K562 (cell line): ENCODE measurements around the gene EMX1. TPM values are rescaled to one million over a fixed set of nuclear protein-coding genes. Genes with fewer than 3 reads are reported as not detected.

Experiments
- ATAC-seq: fragments of 200-7000 bp; cut with Tn5 transposase; 3 replicates; pipeline ENCODE4 v1.9.1; 2020; ENCODE audit warnings: moderate library complexity
- BruUV-seq: library from RNA; stranded (reverse); fragments of 400-500 nt; replicated peaks from 2 replicates; lab custom pipeline; 2021; lab: Mats Ljungman, UMichigan
- CTCF ChIA-PET: fragments of 300-600 bp; formaldehyde crosslinking; extraction: SDS; loops from one replicate; lab custom pipeline; 2021; ENCODE audit warnings: low intra/inter-chr PET ratio; lab: Yijun Ruan, JAX
- POLR2A ChIA-PET: fragments of 300-600, 350-650 bp; sonication (Branson Sonifier 250); formaldehyde crosslinking; extraction: SDS; loops from one replicate; lab custom pipeline; 2021; ENCODE audit warnings: antibody characterized with exemption, inconsistent platforms; lab: Yijun Ruan, JAX
- DNase-seq, 4 experiments: peaks; one replicate each; pipeline versions ENCODE4 v3.0.0 to v3.0.0-alpha.2; 2011 to 2018; ENCODE audit warnings: low spot score in 3 of 4, mixed read lengths in 3 of 4; ENCODE audit errors: extremely low read depth in 1 of 4
- FAIRE-seq: peaks from 2 replicates; lab custom pipeline; 2011; peaks lifted over from hg19 to GRCh38; lab: Jason Lieb, UNC
- H2AFZ ChIP-seq: 2 replicates; pipeline ENCODE4 v1.6.0; 2011; ENCODE audit warnings: low read depth, low read length, control low read depth, inconsistent platforms
- H3K27ac ChIP-seq: fragments of 200-600 bp; 3 replicates; pipeline ENCODE4 v1.8.0; 2011; ENCODE audit warnings: low read depth, mild to moderate bottlenecking, control low read depth, inconsistent platforms, low read length, moderate library complexity, mixed read lengths; ENCODE audit errors: extremely low read depth
- H3K27me3 ChIP-seq, 2 experiments: fragments of 300-600 bp in 1 of 2; 2 replicates in 1 of 2; 3 replicates in 1 of 2; pipeline versions ENCODE4 v1.6.0 to v1.8.0; 2011; ENCODE audit warnings: inconsistent platforms in 2 of 2, low read length in 2 of 2, mild to moderate bottlenecking in 1 of 2, mixed read lengths in 1 of 2, moderate library complexity in 1 of 2; ENCODE audit not compliant: control insufficient read depth in 2 of 2, insufficient read depth in 2 of 2
- H3K36me3 ChIP-seq: fragments of 300-600 bp; 3 replicates; pipeline ENCODE4 v1.8.0; 2011; ENCODE audit warnings: mild to moderate bottlenecking, low read length, inconsistent platforms; ENCODE audit not compliant: control insufficient read depth, insufficient read depth
- H3K4me1 ChIP-seq, 2 experiments: fragments of 200-600 bp in 1 of 2; replicated peaks in 1 of 2; 2 replicates in 1 of 2; 3 replicates in 1 of 2; pipeline versions ENCODE4 v1.5.1 to v1.8.0; 2011; ENCODE audit warnings: inconsistent platforms in 2 of 2, low read length in 2 of 2, mild to moderate bottlenecking in 1 of 2, mixed read lengths in 1 of 2, moderate library complexity in 1 of 2; ENCODE audit not compliant: control insufficient read depth in 2 of 2, insufficient read depth in 2 of 2
- H3K4me2 ChIP-seq: 2 replicates; pipeline ENCODE4 v1.6.1; 2011; ENCODE audit warnings: low read length, control low read depth, inconsistent platforms, mixed read lengths; ENCODE audit not compliant: insufficient read depth
- H3K4me3 ChIP-seq: fragments of 200-600 bp; sonication (generic), shearing (Covaris generic); 2 replicates; pipeline ENCODE4 v1.5.1; 2016; ENCODE audit warnings: control low read depth, inconsistent platforms
- H3K79me2 ChIP-seq: fragments of 200-600 bp; 3 replicates; pipeline ENCODE4 v1.8.0; 2011; ENCODE audit warnings: low read length, inconsistent platforms; ENCODE audit not compliant: control insufficient read depth, insufficient read depth
- H3K9ac ChIP-seq, 2 experiments: 2 replicates each; pipeline versions ENCODE4 v1.6.0 to v1.6.1; 2011; ENCODE audit warnings: low read depth in 2 of 2, low read length in 2 of 2, control low read depth in 1 of 2, inconsistent platforms in 1 of 2, mild to moderate bottlenecking in 1 of 2, mixed read lengths in 1 of 2; ENCODE audit not compliant: insufficient read depth in 1 of 2
- H3K9me1 ChIP-seq: one replicate; pipeline ENCODE4 v1.6.0; 2011; ENCODE audit warnings: inconsistent platforms, mild to moderate bottlenecking, low read length, moderate library complexity; ENCODE audit not compliant: control insufficient read depth, insufficient read depth
- H3K9me3 ChIP-seq: replicated peaks from 2 replicates; pipeline ENCODE4 v1.5.1; 2011; ENCODE audit warnings: low read depth, low read length, inconsistent platforms; ENCODE audit not compliant: control insufficient read depth, insufficient read depth
- H4K20me1 ChIP-seq: replicated peaks from 2 replicates; pipeline ENCODE4 v1.6.1; 2011; ENCODE audit warnings: low read length, inconsistent platforms, mixed read lengths; ENCODE audit not compliant: control insufficient read depth, insufficient read depth
- C11orf30 ChIP-seq: fragments of 450-650 bp; IDR thresholded peaks from 2 replicates; pipeline ENCODE4 v1.6.1; 2016; ENCODE audit warnings: low read depth, mild to moderate bottlenecking
- JUNB ChIP-seq: fragments of 450-650 bp; formaldehyde crosslinking; conservative IDR thresholded peaks from 2 replicates; pipeline ENCODE4 v1.4.0; 2020; ENCODE audit warnings: mild to moderate bottlenecking
- PHB ChIP-seq: fragments of 250-450 bp; sonication (Bioruptor Pico); IDR thresholded peaks from 2 replicates; pipeline ENCODE4 v1.5.0; 2021
- RBM14 ChIP-seq: fragments of 200-400 bp; formaldehyde crosslinking; IDR thresholded peaks from 2 replicates; pipeline ENCODE4 v1.6.1; 2018; ENCODE audit warnings: low read depth, mild to moderate bottlenecking, low read length, moderate library complexity, borderline replicate concordance; ENCODE audit not compliant: insufficient read depth
- RBM25 ChIP-seq: fragments of 200-400 bp; formaldehyde crosslinking; IDR thresholded peaks from 2 replicates; pipeline ENCODE4 v1.6.1; 2018; ENCODE audit warnings: low read length, low read depth, moderate library complexity; ENCODE audit not compliant: severe bottlenecking
- SPI1 ChIP-seq: IDR thresholded peaks from 2 replicates; pipeline ENCODE4 v1.6.1; 2011; ENCODE audit warnings: low read depth, low read length, control low read depth, borderline replicate concordance
- ZNF316 ChIP-seq: fragments of 450-650 bp; IDR thresholded peaks from 2 replicates; pipeline ENCODE4 v1.6.1; 2016
- WGBS: fragments of 100-300 bp; shearing (Covaris generic); methylation state at CpG from one replicate; pipeline ENCODE4 v1.1.6; 2016; ENCODE audit warnings: low coverage, mixed read lengths; ENCODE audit not compliant: insufficient coverage; ENCODE audit errors: missing lambda C conversion rate; 5-methylcytosine and 5-hydroxymethylcytosine counted together
- in situ Hi-C: fragments of 300-500 bp; cut with MboI; formaldehyde crosslinking; loops from 4 replicates; pipeline ENCODE4 v1.15.0; 2018; ENCODE audit warnings: inconsistent platforms, mixed read lengths
- intact Hi-C: fragments of 100-400 bp; cut with micrococcal nuclease; formaldehyde crosslinking; loops from 2 replicates; pipeline ENCODE4 v1.14.2; 2022
- polyA plus RNA-seq, 8 experiments: library from polyadenylated mRNA; depleted of rRNA in 4 of 8; stranded (reverse) in 5 of 8; unstranded in 3 of 8; fragments of >200 nt; fragmentation: Nextera tagmentation in 2 of 8; fragmentation: Illumina TruSeq in 1 of 8; extraction: Ambion mirVana in 2 of 8; extraction: Trizol in 1 of 8; gene quantifications; 2 replicates each; pipeline versions ENCODE4 v1.2.1 to v1.2.3, GENCODE V29; 2011 to 2014; ENCODE audit warnings: inconsistent platforms in 1 of 8, missing spikeins in 1 of 8
- total RNA-seq, 7 experiments: library from RNA; depleted of rRNA in 6 of 7; stranded (reverse); fragments of >200 nt in 6 of 7; fragmentation: Illumina TruSeq in 2 of 7; extraction: Trizol in 2 of 7; gene quantifications; 2 replicates each; pipeline versions ENCODE4 v1.2.1 to v1.2.3, GENCODE V29; 2011 to 2021; ENCODE audit warnings: low replicate concordance in 1 of 7
- TF ChIP-seq, protein P1 (sequence below): fragments of 250-450 bp; sonication (Bioruptor Pico); IDR thresholded peaks from 2 replicates; pipeline ENCODE4 v1.6.1; 2021; ENCODE audit warnings: mild to moderate bottlenecking
- TF ChIP-seq, protein P2 (sequence below), 2 experiments: fragments of 450-650 bp in 1 of 2; sonication (generic) in 1 of 2; formaldehyde crosslinking in 1 of 2; IDR thresholded peaks; 2 replicates each; pipeline versions ENCODE4 v1.7.1 to v1.9.0; 2016 to 2022; ENCODE audit warnings: inconsistent platforms in 1 of 2, mild to moderate bottlenecking in 1 of 2, missing genetic modification reagents in 1 of 2

The EMX1 gene
- total and polyA plus RNA-seq, 9 of the 15 experiments (the other 6 are each of a cell fraction or from before 2014, with no cell fraction given), result 0.10 to 0.32 (median 0.21) TPM; not detected in 6

DNA sequence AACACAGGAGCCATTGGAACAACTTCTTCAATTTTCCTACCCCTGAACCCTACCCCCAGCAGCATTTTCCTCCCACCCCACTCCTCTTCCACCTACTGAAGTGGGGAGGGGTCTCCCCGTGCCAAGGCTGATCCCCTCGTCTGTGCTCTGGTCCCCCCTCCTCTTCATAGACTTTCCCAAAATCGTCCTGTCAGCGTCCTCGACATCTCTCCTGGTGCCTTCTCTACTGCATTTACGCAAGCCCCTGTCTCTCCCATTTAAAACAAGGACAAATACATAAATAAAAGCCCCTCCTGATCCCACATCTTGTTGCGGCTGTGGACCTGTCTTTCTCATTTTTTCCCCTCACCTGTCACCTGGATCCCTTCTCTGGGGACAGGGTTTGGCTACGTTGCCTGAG, 42.2 kb downstream of the EMX1 start:
- H3K27ac ChIP-seq, result no peak overlapping the region
- in situ Hi-C loops, result no loop called here
- TF ChIP-seq JUNB (no peak), PHB (CRISPR knock-in tag) (no peak), RBM14 (no peak), C11orf30 (peak; percentile 19; the same call in 1 of the 2 replicates), ZNF316 (0 out of 2 replicates have a peak, but pooled peaks have one; percentile 14), RBM25 (no peak), SPI1 (no peak)
- TF ChIP-seq, protein P1, sequence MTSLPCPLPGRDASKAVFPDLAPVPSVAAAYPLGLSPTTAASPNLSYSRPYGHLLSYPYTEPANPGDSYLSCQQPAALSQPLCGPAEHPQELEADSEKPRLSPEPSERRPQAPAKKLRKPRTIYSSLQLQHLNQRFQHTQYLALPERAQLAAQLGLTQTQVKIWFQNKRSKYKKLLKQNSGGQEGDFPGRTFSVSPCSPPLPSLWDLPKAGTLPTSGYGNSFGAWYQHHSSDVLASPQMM, result no peak
- TF ChIP-seq, protein P2, sequence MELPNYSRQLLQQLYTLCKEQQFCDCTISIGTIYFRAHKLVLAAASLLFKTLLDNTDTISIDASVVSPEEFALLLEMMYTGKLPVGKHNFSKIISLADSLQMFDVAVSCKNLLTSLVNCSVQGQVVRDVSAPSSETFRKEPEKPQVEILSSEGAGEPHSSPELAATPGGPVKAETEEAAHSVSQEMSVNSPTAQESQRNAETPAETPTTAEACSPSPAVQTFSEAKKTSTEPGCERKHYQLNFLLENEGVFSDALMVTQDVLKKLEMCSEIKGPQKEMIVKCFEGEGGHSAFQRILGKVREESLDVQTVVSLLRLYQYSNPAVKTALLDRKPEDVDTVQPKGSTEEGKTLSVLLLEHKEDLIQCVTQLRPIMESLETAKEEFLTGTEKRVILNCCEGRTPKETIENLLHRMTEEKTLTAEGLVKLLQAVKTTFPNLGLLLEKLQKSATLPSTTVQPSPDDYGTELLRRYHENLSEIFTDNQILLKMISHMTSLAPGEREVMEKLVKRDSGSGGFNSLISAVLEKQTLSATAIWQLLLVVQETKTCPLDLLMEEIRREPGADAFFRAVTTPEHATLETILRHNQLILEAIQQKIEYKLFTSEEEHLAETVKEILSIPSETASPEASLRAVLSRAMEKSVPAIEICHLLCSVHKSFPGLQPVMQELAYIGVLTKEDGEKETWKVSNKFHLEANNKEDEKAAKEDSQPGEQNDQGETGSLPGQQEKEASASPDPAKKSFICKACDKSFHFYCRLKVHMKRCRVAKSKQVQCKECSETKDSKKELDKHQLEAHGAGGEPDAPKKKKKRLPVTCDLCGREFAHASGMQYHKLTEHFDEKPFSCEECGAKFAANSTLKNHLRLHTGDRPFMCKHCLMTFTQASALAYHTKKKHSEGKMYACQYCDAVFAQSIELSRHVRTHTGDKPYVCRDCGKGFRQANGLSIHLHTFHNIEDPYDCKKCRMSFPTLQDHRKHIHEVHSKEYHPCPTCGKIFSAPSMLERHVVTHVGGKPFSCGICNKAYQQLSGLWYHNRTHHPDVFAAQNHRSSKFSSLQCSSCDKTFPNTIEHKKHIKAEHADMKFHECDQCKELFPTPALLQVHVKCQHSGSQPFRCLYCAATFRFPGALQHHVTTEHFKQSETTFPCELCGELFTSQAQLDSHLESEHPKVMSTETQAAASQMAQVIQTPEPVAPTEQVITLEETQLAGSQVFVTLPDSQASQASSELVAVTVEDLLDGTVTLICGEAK (IDR thresholded peaks at IDR 0.05), result no peak
- TF ChIP-seq, protein P2 (CRISPR knock-in tag; IDR thresholded peaks at IDR 0.05), result no peak
- TF ChIP-seq, all 486 proteins: peak for 2
- BruUV-seq, result no TSS peak
- Histone ChIP-seq H3K27me3 (no peaks in the 10 kb centered on the region), H4K20me1 (no peaks in the 10 kb centered on the region), H3K4me2 (no peak overlapping the region), H2AFZ (no peak overlapping the region), H3K36me3 (no peaks in the 10 kb centered on the region), H3K79me2 (no peaks in the 10 kb centered on the region), H3K4me3 (no peak overlapping the region), H3K9me3 (no peaks in the 10 kb centered on the region), H3K9me1 (no peaks in the 10 kb centered on the region), H3K4me1 (peaks cover 0 to 10% of the 10 kb centered on the region in 2 experiments; a peak in 1 of 5 replicates), H3K9ac (no peak overlapping the region)
- DNase-seq, result no peak
- ATAC-seq, result no peak
- CTCF ChIA-PET, result no interaction called here
- 64% methylated on average over 6 of the region's 8 CpGs for WGBS
- POLR2A ChIA-PET, result interaction anchor here (0.7 kb wide), 2 partner anchors 27 to 306 kb away, joined by 3 read pairs; no protein-coding TSS in a partner anchor
- intact Hi-C loops, result no loop called here
- FAIRE-seq, result no peak
